Stimulated activated CD4-positive, alpha-beta T cell treated with anti-CD3 and anti-CD28 coated beads, Interleukin-12 subunit alpha, Interleukin-12 subunit beta, amount 100 ng/mL, for 4 hours (primary cell): ENCODE data around the gene SLC66A2.
"Not testable (repeated sequence)": the region's sequence is repeated elsewhere in the genome, so short reads cannot be mapped to it uniquely, and the experiment has no call there.

Source experiments
- DNase-seq: peaks from one replicate; pipeline ENCODE4 v3.0.0-alpha.2; 2020

Gene SLC66A2

DNA sequence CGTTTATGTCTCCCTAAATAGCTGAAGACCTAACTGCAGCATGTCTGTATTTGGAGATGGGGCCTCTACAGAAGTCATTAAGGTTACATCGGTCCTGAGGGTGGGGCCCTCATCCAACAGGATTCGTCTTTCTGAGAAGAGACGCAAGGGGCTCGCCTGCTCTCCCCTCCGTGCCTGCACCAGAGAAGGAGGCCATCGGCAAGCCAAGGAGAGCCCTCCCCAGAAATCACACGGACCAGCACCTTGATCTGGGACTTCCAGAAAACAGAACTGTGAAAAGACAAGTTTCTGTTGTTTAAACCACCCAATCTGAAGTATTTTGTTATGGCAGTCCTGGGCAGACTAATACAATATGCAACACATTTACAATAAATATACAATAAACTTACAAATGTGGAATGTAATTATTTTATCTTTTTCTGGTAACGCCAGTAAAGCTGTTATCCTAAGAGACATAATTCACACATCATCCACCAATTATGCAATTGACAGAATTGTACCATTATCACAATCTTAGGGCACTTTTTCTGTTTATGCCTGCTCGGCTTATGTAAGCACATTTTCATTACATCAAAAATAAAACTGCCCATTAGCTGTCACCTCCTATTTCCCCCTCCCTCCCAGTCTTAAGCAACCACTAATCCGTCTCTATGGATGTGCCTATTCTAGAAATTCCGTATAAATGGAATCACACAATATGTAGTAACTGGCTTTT, 19.1 kb upstream of the SLC66A2 start:
- DNase-seq: no peak

DNA sequence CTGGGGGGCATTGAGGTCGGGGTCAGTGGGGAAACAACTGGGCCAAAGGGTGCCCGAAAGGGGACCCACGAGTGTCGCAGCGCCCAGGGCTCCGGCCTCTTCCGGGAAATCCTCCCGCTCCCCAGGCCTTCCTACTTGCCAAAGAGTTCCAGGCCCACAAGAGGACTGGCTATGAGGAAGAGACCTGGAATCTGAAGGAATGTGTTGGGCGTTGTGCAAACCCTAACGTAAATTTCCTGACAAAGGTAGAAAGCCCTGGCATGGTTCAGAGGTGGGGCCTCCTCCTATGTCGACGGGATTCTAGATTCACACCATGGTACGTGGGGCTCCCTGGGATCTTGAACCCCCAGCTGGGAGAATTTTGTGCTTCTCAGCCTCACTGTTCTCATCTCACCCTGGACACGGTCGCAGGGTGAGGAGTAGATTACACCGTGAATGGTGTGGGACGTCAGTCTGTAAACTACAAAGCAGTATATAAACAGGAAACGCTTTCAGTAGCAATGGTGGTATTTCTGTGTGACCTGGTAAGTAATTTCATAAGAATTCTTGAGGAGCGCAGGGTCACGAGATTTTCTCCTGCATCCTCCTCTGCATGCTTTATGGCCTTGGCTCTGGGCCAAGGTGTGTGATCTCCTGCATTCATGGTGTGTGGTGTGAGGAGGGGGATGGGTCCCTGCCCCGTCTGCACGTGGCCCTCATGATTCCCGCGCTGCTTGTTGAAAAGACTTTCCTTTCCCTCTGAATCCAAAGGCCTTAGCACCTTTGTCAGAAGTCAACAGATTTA, 13.9 kb upstream of the SLC66A2 start:
- DNase-seq: no peak

DNA sequence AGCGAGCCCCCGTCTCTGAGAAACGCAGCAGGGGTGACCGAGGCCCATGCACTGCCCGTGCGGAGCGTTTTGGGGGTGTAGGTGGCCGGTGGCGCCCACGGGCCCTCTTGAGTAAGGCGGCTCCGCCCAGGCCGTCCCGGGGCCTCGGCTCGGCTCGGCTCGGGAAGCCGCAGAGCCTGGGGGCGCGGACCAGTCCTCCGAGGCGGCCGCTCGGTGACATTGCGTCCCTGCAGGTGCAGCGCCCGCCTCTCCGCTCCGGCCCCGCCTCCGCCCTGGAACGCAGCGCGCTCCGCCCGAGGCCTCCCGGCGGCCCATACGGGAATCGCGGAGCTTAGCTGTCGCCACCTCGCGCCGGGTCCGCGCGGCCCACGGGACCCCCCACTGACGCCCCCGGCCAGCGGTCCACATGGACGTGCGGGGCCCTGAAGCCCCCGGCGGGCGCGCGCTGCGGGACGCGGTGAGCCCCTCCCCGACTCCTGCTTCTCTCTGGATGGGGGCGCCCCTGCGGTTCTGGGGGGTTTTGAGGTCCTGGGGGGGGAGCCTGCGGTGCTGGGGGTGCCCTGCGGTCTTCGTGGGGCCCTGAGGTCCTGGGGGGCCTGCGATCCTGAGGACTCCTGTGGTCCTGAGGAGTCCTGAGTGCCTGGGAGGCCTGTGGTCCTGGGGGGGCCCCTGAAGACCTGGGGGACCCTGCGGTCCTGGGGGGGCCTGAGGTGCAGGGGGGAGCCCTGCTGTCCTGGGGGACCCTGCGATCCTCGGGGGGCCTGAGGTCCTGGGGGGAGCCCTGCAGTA, 13.1 kb upstream of the SLC66A2 start, which contains the start of gene HSBP1L1:
TSS of gene HSBP1L1 (plus strand) at position 314 of the 789 bp plus-strand sequence. CDS start at position 407, 93 bp downstream.
- DNase-seq: peak; percentile 61

DNA sequence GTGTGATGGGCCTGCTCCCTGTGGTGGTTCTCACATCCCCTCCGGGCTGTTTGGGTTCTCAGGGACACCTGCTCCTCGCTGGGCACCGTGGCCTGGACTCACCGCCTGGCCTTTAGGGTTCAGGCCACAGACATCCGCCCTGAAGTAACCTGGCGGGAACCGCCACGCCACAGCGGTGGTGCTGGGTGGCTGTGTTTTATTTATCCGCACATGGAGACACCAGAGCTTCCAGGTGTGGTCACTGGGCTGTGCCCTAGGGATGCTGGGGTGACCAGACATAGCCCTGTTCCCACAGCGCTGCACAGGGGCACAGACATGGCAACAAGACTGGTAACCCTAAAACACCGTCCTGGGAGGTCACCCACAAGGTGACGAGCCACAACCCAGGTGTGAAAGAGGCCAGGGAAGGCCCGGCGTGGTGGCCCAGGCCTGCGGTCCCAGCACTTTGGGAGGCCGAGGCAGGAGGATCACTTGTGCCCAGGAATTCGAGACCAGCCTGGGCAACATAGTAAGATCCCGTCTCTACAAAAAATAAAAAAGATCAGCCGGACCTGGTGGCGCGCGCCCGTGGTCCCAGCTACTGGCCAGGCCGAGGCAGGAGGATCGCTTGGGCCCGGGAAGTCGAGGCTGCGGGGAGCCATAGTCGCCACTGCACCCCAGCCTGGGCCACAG, 12.3 kb upstream of the SLC66A2 start:
- DNase-seq: no peak

DNA sequence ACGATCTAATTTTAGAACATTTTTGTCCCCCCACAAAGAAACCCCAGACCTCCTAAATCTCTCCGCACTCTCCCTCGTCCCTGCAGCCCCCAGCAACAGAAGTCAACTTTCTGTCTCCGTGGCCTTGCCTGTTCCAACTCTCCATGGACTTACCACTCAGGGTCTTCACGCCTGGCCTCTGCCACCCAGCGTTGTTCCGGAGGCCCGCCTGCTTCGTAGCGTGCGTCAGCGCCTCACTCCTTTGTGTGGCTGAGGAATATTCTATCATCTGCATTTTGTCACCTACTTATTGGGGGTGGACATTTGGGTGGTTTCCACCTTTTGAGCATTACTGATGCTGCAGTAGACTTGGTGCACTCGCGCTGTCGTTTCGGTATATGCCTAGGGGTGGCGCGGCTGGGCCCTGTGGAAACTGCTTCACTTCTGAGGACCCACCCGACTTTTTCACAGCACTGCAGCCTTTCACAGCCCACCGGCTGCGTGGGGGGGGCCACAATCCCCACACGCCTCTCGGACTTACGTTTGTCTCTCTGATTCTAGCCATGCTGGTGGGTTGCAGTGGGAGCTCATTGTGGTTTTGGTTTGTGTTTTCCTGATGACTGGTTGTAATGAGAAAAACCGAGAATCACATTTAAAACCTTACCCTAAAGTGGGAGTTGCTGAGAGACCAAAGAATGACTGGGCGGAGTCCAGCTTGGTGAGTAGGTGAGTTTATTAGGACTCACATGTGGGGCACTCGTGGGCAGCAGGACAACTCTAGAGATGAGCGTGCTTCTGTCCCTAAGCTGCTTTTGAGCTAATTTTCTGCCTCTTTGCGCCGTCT, 11.6 kb upstream of the SLC66A2 start:
- no peak for DNase-seq

DNA sequence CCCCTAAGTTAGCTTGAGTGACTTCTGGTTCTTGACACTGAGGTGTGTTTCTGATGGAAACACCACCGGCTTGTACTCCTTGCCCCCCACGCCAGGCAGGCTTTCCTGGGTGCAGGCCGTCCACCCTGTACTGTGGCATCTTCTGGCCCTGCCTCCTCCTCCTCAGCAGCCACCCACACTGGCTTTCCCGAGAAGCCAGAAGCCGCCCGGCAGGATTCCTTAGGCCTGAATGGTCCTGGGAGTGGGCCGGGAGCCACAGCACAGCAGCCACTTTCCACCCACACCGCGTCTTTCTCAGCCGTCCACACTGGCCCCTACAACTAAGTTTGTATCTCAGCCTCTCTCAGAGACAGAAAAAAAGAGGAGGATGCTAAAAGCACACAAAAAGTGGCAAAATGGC, 10.9 kb upstream of the SLC66A2 start:
- no peak for DNase-seq

DNA sequence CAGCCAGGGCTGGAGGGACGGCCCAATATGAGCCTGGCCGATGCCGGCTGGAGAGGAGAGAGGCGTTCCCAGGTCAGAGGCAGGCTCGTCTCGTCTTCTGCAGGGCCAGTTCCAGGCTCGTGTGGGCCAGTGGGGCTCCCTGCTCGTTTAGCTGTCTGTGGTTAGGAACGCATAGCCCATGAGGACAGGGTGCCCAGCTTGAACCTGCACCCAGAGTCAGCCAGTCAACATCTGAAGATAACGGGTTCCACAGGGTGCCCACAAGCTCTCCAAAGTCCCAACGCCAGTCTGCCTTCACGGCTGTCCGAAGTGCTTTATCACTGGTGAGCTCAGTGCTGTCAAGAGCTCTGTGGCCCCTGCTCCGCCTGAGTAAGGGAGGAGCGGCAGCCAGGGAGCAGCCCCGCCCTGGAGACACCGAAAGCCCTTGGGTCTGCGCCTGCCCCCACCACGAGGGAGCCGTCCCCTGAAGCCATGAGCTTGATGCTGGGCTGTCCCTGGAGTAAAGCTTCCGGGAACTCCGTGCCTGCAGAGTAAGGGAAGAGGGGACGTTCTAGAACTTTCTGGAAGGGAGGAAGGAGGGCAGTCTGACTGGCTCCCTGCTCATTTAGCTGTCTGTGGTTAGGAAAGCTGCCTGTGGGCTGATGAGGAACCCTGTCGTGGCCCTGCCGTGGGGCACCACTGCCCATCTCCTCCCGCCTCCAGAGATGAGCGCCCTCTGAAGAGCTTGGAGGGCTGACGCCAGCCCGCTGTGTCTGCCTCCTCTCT, 10.3 kb upstream of the SLC66A2 start:
- no peak for DNase-seq

DNA sequence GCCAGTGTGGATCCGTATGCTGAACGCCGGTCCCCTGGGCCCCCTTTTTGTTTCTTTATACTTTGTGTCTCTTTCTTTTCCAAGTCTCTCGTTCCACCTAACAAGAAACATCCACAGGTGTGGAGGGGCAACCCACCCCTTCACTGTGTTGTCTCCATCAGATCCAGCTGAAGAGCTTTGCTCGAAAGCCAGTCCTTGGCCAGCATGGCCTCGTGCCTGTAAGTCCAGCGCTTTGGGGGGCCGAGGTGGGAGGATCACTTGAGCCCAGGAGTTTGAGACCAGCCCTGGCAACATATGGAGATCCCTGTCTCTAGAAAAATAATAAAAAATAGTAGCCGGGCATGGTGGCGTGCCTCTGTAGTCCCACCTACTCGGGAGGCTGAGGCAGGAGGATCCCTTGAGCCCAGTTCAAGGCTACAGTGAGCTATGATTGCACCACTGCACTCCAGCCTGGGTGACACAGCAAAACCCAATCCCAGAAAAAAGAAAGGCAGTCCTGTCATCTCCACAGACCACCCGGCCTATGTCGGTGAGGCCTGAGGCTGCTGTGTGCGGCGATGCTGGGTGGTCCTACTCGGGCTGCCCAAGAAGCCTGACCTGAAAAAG, 9.6 kb upstream of the SLC66A2 start:
- DNase-seq: no peak

DNA sequence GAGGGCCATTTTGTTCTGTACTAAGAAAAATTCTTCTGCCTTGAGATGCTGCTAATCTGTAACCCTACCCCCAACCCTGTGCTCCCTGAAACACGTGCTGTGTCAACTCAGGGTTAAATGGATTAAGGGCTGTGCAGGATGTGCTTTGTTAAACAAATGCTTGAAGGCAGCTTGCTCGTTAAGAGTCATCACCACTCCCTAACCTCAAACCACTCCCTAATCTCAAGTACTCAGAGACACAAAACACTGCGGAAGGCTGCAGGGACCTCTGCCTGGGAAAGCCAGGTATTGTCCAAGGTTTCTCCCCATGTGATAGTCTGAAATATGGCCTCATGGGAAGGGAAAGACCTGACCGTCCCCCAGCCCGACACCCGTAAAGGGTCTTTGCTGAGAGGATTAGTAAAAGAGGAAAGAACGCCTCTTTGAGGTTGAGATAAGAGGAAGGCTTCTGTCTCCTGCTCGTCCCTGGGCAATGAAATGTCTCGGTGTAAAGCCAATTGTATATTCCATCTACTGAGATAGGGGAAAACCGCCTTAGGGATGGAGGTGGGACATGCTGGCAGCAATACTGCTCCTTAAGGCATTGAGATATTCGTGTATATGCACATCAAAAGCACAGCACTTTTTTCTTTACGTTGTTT, 8.8 kb upstream of the SLC66A2 start:
- DNase-seq: not testable (repeated sequence)

DNA sequence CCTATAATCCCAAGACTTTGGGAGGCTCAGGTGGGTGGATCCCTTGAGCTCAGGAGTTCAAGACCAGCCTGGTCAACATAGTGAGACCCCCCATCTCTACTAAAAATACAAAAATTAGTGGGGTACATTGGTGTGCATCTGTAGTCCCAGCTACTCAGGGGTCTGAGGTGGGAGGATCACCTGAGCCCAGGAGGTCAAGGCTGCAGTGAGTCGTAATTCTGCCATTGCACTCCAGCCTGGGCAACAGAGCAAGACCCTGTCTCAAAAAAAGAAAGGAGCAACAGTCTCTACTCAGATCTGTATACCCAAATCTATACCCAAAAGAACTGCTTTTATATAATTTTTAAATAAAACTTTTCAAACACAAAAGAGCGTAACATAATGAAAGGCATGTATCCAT, 7.5 kb upstream of the SLC66A2 start:
- DNase-seq: no peak

DNA sequence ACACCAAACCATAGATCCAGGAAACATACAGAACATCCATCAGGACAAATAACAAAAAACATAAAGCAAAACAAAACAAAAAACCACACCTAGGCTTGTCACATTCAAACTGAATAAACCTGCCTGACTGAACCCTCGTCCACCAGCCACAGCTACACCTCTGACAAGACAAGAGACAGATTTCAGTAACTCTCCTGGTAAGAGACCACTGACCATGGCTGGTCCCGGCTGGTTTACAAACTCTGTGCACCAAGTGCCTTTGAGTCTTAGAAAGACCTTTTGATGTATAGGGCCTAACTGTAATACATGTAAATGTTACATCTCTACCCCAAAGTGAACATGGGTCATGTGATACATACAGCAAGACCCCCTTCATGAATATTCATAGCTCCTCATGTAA, 4.8 kb upstream of the SLC66A2 start:
- DNase-seq: no peak

DNA sequence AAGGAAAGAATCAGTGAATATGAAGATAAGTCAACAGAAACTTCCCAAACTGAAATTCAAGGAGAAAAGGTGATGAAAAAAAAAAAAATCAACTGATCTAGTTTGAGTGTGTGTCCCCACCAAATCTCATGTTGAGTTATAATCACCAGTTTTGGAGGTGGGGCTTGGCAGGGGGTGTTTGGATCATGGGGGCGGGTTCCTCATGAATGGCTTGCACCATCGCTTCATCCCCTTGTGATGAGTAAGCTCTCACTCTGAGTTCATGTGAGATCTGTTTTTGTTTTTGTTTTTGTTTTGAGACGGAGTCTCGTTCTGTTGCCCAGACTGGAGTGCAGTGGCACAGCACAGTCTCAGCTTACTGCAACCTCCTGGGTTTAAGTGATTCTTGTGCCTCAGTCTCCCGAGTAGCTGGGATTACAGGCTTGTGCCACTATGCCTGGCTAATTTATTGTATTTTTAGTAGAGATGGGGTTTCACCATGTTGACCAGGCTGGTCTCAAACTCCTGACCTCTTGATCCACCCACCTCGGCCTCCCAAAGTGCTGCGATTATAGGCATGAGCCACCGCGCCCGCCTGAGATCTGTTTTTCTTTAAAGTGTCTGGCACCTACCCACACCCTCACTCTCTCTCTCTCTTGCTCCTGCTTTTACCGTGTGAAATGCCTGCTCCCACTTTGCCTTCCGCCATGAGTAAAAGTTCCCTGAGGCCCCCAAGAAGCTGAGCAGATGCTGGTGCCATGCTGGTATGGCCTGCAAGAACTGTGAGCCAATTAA, 4.0 kb upstream of the SLC66A2 start:
- no peak for DNase-seq

DNA sequence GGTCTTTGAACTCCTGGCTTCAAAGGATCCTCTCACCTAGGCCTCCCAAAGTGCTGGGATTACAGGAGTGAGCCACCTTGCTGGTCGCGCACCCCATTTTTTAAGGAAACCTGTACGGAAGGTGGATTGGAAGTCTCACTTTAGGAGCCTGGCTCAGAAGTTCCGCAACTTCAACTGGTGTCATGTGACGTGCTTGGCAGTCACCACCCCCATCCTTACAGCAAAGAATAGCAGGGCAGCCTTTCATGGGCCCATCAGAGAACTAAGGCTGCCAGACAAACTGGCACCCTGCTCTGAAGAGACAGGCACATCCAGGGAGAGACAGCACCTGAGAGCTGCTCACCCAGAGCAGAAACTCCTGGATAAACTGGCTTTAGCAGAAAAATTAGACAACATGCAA, 3.3 kb upstream of the SLC66A2 start:
- no peak for DNase-seq

DNA sequence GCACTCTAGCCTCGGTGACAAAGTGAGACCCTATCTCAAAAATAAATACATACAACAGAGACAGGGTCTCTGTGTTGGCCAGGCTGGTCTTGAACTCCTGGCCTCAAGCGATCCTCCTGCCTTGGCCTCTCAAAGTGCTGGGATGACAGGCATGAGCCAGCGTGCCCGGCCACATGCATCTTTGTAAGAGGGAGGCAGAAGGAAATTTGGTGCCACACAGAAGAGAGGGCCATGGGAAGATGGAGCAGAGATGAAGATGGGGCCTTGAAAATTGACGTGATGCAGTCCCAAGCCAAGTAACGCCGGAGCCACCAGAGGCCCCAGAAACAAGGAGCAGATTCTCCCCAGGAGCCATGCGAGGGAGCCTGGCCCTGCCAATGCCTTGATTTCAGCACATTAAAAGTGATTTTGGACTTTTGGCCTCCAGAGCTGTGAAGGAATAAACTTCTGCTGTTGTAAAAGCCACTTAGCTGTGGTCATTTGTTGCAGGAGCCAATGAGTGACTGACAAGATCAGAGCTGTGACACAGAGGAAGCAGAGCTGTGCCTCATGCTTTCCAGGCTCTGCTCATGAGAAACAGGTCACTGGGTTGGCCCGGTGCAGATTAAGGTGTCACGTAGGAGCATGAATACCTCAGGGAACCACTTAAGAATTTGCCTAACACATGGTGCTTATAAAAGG, 2.7 kb upstream of the SLC66A2 start:
- no peak for DNase-seq

DNA sequence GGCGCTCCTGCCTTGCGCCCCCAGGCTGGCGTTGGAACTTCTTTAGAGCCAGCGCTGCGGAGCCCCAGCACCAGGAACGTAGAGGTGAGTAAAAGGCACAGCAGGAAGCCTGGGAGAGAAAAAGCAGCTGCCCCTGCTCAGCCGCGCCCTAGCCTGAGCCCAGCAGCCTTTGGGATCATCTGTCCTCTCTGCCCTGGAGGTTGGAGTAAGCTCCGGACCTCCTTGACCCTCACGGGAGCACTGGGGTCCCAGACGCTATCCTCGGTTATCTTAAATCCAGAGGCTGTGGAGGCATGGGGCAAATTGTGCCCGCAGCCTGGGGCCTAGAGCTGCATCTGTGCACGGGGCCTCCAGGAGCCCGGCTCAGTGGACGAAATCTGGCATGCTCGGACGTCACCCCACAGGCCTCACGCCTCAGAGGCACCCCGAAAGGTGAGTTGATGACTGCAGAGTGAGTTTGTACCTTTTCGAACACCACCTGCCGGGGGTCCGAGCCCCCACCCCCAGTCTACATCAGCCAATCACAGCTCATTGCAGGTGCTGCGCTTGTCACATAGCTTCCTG, 1.6 kb upstream of the SLC66A2 start:
- no peak for DNase-seq

DNA sequence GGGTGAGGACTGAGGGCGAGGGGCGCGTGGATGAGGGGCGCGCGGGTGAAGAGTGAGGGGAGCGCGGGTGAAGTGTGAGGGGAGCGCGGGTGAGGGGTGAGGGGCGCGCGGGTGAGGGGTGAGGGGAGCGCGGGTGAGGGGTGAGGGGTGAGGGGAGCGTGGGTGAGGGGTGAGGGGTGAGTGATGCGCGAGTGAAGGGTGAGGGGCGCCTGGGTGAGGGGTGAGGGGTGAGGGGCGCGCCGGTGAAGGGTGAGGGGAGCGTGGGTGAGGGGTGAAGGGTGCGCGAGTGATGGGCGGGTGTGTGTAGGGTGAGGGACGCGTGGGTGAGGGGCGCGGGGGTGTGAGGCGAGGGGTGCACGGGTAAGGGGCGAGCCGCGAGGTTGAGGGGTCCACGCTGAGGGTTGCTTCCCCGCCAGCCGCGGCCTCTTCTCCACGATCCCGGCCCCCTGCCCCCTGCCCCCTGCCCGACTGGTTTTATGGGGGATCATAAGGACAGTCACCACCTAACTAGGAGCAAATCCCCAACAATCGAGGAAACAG, 1.1 kb upstream of the SLC66A2 start:
- no peak for DNase-seq

DNA sequence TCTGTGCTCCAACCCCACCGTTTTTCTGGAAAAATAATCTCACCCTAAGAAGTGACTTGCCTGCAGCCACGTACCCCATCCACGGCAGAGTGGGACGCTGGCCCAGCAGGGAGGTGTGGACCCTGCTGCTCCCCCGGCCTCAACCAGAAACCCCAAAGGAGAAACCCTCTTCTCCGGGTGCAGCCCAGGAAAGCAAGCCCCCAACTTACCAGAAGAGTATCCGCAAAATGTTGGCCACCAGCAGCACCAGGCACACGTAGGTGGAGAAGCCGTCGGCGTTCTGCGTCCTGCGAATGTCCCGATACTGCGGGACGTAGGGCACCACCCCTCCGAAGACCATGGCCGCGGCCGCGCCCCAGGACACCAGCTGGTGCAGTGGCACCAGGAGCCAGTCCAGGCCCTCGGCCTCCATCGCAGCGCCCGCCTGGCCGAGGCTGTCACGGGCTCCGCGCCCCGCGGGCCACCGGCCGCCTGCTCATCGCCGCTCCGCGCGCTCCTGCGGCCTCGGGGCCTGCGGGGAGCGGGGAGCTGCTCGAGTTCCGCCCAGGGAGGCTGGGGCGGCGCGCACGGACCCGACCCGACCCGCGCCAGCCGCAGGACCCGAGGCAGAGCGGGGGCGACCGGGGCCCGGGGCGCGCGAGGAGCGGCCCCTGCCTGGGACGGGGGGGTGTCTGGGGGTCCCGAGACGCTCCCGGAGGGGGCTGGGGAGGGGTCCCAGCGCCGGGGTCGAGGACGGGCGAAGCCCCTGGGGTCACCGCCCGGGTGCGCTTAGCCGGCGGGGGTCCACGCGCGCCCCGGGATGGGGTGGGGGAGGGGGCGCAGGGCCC, 725 bp downstream of the SLC66A2 start:
- no peak for DNase-seq
